ENCODE measurements around the gene SULT1B1.
A peak's percentile ranks its signal among the peaks of the same experiment; 100 is the strongest.

Gene SULT1B1

GRCh38 chr4:69754926-69755580, 5.4 kb downstream of the SULT1B1 start:
- TF ChIP-seq CTCF (conservative IDR thresholded peaks at IDR 0.05; ENCODE audit: low read depth): no peak
- POLR2A ChIA-PET (ENCODE audit: low non-redundant PET): no interaction called here
- no peak for DNase-seq (ENCODE audit: low spot score)
- H3K27ac ChIP-seq: no peak overlapping the region
- CTCF ChIA-PET: no interaction called here

GRCh38 chr4:69753686-69754085, 6.7 kb downstream of the SULT1B1 start:
- CTCF ChIA-PET: no interaction called here
- DNase-seq (ENCODE audit: low spot score): no peak
- TF ChIP-seq CTCF (conservative IDR thresholded peaks at IDR 0.05; ENCODE audit: low read depth): no peak
- POLR2A ChIA-PET (ENCODE audit: low non-redundant PET): no interaction called here
- H3K27ac ChIP-seq: no peak overlapping the region

- POLR2A ChIA-PET (ENCODE audit: low non-redundant PET): no interaction called here
These were observed 10.1 kb downstream of the SULT1B1 start for GRCh38 chr4:69750346-69750745.

GRCh38 chr4:69749771-69750170, 10.6 kb downstream of the SULT1B1 start:
- H3K27ac ChIP-seq: no peak overlapping the region
- ChIA-PET CTCF (no interaction called here), POLR2A (ENCODE audit: low non-redundant PET) (no interaction called here)
- no peak for TF ChIP-seq CTCF (conservative IDR thresholded peaks at IDR 0.05; ENCODE audit: low read depth)
- DNase-seq (ENCODE audit: low spot score): peak; percentile 18

More at GRCh38 chr4:69750346-69750745, 10.1 kb downstream of the SULT1B1 start:
- CTCF ChIA-PET: no interaction called here
- no peak overlapping the region for H3K27ac ChIP-seq
- TF ChIP-seq CTCF (conservative IDR thresholded peaks at IDR 0.05; ENCODE audit: low read depth): no peak
- peak; percentile 11 for DNase-seq (ENCODE audit: low spot score)

- peak; percentile 40 for DNase-seq (ENCODE audit: low spot score)
- POLR2A ChIA-PET (ENCODE audit: low non-redundant PET): no interaction called here
- CTCF ChIA-PET: no interaction called here
- H3K27ac ChIP-seq: no peak overlapping the region
- no peak for TF ChIP-seq CTCF (conservative IDR thresholded peaks at IDR 0.05; ENCODE audit: low read depth)
These were observed 12.2 kb downstream of the SULT1B1 start for GRCh38 chr4:69748173-69748572.

- no peak overlapping the region for H3K27ac ChIP-seq
- DNase-seq (ENCODE audit: low spot score): no peak
- ChIA-PET POLR2A (ENCODE audit: low non-redundant PET) (no interaction called here), CTCF (no interaction called here)
- TF ChIP-seq CTCF (conservative IDR thresholded peaks at IDR 0.05; ENCODE audit: low read depth): no peak
These were observed 16.3 kb downstream of the SULT1B1 start for GRCh38 chr4:69744157-69744478.
